ELF-1 (cell line): ENCODE results near the gene DMRT3.

Experiments used
- DNase-seq: peaks from one replicate; pipeline ENCODE4 v3.0.0-alpha.2; 2016; ENCODE audit warnings: low read depth, low spot score

DMRT3 gene

GRCh38 chr9:976258-976942, at the start of gene DMRT3:
TSS of gene DMRT3 (plus strand) at chr9:976655. CDS start at chr9:977002, 347 bp downstream.
- peak; percentile 58 for DNase-seq

DNA sequence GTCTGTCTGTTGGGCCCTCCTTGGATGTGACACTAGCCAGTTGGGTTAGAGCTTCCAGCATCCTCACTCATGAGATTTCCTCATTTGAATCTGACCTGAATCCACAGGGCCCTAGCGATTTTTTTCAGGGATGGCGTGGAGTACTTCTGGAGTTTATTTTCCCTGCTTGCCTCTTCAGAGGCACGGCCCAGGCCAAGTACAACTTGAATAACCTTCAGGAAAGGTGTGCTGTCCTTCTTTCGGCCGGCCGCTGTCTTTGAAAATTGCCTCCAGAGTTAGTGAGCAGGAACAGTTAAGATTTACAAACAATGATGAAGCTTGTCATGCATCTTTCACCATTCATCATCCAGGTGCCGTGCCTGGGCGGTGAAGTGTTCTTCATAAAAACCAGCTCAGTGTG, 49.5 kb upstream of the DMRT3 start:
- DNase-seq, result no peak

GRCh38 chr9:928363-929042, 48.0 kb upstream of the DMRT3 start:
- DNase-seq, result peak; percentile 37

- no peak for DNase-seq
Observed at GRCh38 chr9:929719-930118, 46.7 kb upstream of the DMRT3 start.

- DNase-seq, result no peak
Observed at GRCh38 chr9:933356-933755, 43.1 kb upstream of the DMRT3 start.

GRCh38 chr9:935348-935965, 41.0 kb upstream of the DMRT3 start:
- DNase-seq, result peak; percentile 58

- DNase-seq, result no peak
Observed at GRCh38 chr9:942805-943580, 33.5 kb upstream of the DMRT3 start.

DNA sequence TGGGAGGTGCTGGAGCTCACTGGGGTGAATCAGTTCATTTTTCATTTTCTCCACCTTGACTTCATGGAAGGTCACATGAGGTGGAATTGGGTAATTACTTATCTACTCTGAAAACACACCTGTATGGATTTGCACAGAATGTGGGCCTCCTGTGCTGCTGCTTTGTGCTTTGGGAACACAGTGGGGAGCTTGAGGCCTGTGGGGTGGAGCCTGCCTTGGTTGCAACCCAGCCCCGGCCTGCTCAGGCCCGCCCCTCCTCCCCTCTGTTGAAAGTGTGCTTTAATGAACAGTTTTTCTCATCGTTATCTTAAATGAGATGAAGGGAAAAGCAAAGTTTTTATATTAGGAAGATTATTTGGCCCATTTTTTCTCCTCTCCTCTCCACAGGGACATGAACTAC, 28.5 kb upstream of the DMRT3 start:
- no peak for DNase-seq

- DNase-seq, result no peak
Observed at GRCh38 chr9:948497-948896, 28.0 kb upstream of the DMRT3 start.

DNA sequence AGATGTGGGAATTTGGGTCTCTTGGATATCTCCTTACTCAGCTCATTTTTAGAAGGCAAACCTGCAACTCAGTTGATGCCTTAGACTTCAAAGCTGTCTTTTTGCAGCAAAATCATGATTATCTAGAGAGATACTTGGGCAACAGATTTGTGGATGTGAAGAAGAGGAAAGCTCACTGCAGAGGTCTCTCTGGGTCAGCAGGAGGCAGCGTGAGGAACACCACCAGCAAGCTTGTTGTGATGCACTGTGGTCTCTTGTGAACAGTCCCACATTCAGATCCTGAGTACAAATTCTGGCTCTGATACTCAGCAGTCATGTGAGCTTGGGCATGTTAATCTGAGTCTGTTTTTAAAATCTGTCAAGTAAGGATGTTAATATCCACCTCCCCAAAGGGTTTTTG, 26.3 kb upstream of the DMRT3 start:
- no peak for DNase-seq

DNA sequence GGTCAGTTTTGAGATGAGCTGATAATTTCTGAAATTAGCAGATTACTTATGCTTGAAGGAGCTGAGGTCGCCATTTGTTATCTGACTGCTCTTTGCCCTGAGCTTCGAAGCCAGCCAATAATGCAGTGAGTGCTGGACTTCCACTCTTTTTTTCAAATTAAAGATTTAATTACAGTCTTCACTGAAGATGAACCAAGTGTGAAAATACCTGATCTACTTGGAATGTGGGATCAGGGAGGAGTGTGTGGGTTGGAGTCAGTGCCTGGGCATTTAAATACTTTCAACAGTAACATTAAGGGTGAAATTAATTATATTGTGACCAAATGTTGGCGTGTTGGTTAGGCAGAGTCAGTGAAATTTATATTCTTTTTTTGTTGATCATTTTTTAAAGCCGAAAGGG, 23.9 kb upstream of the DMRT3 start:
- DNase-seq, result no peak

- no peak for DNase-seq
Observed at GRCh38 chr9:959105-959504, 17.4 kb upstream of the DMRT3 start.

- no peak for DNase-seq
Observed at GRCh38 chr9:959914-960313, 16.5 kb upstream of the DMRT3 start.

GRCh38 chr9:962023-962422, 14.4 kb upstream of the DMRT3 start:
- DNase-seq, result no peak

DNA sequence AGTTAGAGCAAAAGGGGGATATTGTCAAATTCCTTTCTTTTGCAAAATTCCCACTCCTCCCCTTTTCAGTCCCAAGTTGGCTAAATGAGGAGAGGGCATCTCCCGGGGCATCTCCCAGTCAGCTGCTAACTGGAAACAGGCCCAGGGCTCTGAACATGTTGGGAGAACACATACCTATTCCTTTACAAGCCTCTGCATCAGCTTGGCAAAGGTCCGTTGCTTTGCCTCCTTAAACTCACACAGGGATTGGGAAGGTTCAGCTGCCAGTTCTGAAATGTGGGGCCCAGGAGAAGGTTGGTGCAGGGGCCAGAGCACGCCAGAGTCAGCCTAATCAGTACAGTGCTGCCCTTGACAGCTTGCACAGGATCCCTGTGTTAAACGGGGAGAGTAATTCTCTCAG, 11.0 kb upstream of the DMRT3 start:
- DNase-seq, result no peak

GRCh38 chr9:966870-967269, 9.6 kb upstream of the DMRT3 start:
- no peak for DNase-seq

DNA sequence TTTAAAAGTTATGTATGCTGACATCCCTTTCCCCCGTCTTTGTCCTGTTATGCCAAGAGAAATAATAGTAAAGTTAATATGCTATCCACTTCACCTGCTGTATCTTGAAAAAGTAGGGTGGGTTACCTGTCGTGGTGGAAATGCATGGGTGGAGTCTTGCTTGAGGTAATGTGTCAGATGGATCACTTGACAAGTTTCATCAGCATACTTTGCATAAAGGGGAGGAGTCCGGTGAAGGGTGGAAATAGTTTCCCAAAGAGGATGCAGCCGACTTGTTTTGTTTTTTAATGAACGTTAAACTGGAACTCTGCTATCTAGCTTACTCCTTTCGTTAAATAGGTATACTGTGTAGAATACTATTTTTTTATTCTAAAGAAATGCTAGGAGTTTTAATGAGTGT, 9.0 kb upstream of the DMRT3 start:
- DNase-seq, result no peak

DNA sequence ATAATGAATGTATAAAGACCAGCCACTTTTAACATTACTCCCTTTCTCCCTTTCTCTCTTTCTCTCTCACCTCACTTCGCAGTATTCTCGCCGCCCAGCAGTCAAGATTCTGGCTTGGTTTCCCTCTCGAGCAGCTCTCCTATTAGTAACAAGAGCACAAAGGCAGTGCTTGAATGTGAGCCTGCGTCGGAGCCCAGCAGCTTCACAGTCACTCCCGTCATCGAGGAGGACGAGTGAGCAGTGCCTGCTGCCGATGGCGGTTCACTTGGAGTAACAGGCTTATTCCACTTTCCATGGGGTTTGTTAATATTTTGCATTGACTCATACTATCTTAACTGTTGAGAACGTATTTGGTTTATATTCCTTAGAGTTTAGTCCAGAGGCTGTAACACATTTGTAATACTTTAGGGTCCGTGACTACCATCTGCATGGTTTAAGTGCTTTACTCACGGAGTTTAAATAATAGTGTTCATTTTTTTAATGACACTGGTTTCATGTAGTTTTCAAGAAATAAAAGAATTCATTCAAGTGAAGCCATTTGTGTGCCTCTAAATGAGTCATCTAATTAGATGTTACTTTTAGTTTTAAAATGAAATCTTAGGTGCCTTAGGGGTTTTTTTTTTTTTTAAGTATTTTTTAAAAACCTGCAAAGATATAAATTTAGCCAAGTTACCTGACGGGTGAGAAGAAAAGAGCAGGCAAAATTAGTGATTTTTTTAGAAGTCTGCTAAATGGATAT, 8.4 kb upstream of the DMRT3 start:
- DNase-seq, result no peak

DNA sequence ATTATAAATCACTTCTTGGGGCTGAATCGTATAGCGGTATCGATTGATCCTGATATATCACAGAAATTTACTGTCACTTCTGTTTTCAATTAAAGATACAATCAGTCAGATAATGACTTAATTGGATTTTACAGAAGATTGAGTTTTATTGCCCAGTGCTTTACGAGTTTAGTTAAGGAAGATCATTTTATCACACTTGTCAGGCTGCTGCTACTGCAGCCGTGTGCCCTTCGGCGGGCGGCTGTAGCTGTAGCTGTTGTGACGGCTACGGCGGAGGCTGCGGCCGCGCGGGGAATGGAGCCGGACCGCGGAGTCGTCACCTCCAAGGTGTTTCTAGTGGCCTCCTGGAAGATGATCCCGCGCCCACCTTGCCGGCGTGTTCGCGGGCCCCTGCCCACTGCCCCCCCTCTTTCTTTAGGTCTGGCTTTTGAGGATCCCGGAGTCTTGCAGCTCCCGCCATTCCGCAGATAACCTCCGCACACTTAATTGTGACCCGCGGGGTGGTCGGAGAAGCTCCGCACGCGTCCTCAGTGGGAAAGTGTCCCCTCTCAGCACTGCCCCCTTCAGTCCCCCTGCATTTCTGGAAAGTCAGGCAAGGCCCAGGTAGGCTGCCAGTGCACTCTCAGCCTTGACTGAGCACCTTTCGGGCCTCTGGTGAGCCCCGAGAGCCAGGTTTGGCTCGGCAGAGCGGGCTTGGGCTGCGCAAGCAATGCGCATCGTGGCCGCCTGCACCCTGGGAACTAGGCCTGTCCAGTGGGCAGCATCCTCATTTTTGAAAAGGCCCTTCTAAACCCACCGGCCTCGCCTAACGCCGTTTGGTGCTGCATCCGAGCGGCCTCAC, 6.9 kb upstream of the DMRT3 start:
- no peak for DNase-seq

GRCh38 chr9:970151-970996, 6.1 kb upstream of the DMRT3 start:
- no peak for DNase-seq
